KMS-11 (cell line): Measurements from ENCODE around the gene LTBP3.

Source experiments
- H2AFZ ChIP-seq: fragments of 200-600 bp; sonication (generic); 2 replicates; pipeline ENCODE4 v1.6.1; 2016; ENCODE audit warnings: antibody characterized with exemption, mixed run types, low read depth
- H3K27ac ChIP-seq: fragments of 200-600 bp; sonication (generic); 2 replicates; pipeline ENCODE4 v1.6.1; 2016; ENCODE audit warnings: mild to moderate bottlenecking, mixed run types
- H3K27me3 ChIP-seq: fragments of 200-600 bp; sonication (generic); 2 replicates; pipeline ENCODE4 v1.6.1; 2017; ENCODE audit warnings: mild to moderate bottlenecking, low read depth, mixed run types, moderate library complexity; ENCODE audit not compliant: insufficient read depth
- H3K36me3 ChIP-seq: fragments of 200-600 bp; sonication (generic); 2 replicates; pipeline ENCODE4 v1.6.1; 2017; ENCODE audit warnings: mild to moderate bottlenecking, mixed run types; ENCODE audit not compliant: insufficient read depth
- H3K4me1 ChIP-seq: fragments of 200-600 bp; sonication (generic); 2 replicates; pipeline ENCODE4 v1.6.1; 2016; ENCODE audit warnings: mild to moderate bottlenecking, low read depth, mixed run types; ENCODE audit not compliant: poor library complexity, severe bottlenecking
- H3K4me2 ChIP-seq: fragments of 200-600 bp; sonication (generic); 2 replicates; pipeline ENCODE4 v1.7.0; 2016; ENCODE audit warnings: mild to moderate bottlenecking, mixed run types
- H3K4me3 ChIP-seq: fragments of 200-600 bp; sonication (generic); IDR thresholded peaks from 2 replicates; pipeline ENCODE4 v1.6.1; 2017; ENCODE audit warnings: low read depth, low read length, mixed read lengths; ENCODE audit not compliant: insufficient read depth
- H3K79me2 ChIP-seq: fragments of 200-600 bp; sonication (generic); 2 replicates; pipeline ENCODE4 v1.6.1; 2016; ENCODE audit warnings: low read depth, mixed run types; ENCODE audit not compliant: insufficient read depth
- H3K9ac ChIP-seq: fragments of 200-600 bp; sonication (generic); 2 replicates; pipeline ENCODE4 v1.6.1; 2016; ENCODE audit warnings: mild to moderate bottlenecking, mixed run types
- H4K20me1 ChIP-seq: fragments of 200-600 bp; sonication (generic); 2 replicates; pipeline ENCODE4 v1.6.1; 2016; ENCODE audit warnings: mild to moderate bottlenecking, mixed run types; ENCODE audit not compliant: insufficient read depth
- TF ChIP-seq, protein P1 (sequence below): fragments of 200-600 bp; sonication (generic); conservative IDR thresholded peaks from 2 replicates; pipeline ENCODE4 v1.6.1; 2017; ENCODE audit warnings: low read depth, mild to moderate bottlenecking, antibody characterized with exemption, low read length, moderate library complexity, mixed read lengths

Gene LTBP3

DNA sequence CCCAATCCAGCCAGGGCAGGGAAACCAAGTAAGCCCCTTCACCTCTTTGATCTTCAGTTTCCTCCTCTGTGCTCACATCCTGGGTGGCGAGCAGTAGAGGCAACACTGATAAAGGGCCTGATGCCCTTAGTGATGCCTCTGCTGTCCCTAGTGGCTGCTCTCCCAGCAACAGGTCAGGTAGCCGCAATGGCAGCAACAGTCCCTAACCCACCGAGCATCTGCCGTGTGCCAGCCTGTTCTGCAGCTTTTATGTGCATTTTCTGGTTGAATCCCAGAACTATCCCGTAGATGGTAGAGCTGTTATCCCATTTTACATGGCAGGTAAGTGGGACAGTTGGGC, 28.0 kb downstream of the LTBP3 start:
- Histone ChIP-seq H3K79me2 (peaks cover 15% of the 10 kb centered on the region; the same call in 1 of the 2 replicates), H3K9ac (no peak overlapping the region), H3K36me3 (no peaks in the 10 kb centered on the region; the same call in 1 of the 2 replicates), H2AFZ (no peak overlapping the region), H3K4me1 (peaks cover 4% of the 10 kb centered on the region), H3K4me2 (no peak overlapping the region), H3K27me3 (no peaks in the 10 kb centered on the region), H3K27ac (no peak overlapping the region), H3K4me3 (no peak overlapping the region), H4K20me1 (no peaks in the 10 kb centered on the region)
- TF ChIP-seq, protein P1, sequence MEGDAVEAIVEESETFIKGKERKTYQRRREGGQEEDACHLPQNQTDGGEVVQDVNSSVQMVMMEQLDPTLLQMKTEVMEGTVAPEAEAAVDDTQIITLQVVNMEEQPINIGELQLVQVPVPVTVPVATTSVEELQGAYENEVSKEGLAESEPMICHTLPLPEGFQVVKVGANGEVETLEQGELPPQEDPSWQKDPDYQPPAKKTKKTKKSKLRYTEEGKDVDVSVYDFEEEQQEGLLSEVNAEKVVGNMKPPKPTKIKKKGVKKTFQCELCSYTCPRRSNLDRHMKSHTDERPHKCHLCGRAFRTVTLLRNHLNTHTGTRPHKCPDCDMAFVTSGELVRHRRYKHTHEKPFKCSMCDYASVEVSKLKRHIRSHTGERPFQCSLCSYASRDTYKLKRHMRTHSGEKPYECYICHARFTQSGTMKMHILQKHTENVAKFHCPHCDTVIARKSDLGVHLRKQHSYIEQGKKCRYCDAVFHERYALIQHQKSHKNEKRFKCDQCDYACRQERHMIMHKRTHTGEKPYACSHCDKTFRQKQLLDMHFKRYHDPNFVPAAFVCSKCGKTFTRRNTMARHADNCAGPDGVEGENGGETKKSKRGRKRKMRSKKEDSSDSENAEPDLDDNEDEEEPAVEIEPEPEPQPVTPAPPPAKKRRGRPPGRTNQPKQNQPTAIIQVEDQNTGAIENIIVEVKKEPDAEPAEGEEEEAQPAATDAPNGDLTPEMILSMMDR: peak; percentile 42; the same call in 1 of the 2 replicates

DNA sequence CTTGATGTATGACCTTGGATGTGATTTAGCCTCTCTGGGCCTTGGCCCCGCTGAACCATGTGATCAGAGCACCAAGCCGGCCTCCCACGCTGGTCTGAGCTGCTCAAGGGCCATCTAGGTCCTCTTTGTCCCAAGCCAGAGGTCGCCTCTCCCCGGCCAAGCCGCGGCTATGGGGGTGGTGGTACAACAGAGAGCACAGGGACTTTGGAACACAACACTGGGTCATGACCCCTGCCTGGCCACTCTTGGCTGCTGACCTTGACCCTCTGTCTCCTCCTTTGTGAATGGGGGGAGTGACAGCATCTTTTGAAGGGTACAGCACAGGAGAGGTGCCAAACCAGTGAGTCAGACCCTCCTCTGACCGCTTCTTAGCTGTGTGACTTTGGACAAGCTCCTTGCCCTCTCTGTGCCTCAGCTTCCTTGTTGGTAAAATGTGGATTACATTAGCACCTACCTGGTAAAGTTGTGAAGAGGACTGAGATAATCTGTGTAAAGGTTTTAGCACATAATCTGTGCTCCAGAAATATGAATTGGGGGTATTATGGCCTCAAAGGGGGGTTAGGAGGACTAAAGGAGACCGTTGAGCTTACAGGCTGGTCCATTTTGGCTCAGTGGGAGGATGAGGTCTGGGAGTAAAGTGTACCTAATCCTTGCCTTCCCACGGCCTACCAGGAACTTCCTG, 28.5 kb downstream of the LTBP3 start:
- Histone ChIP-seq H3K4me3 (no peak overlapping the region), H3K4me2 (no peak overlapping the region), H3K79me2 (peaks cover 16% of the 10 kb centered on the region; the same call in 1 of the 2 replicates), H3K27ac (no peak overlapping the region), H3K27me3 (no peaks in the 10 kb centered on the region), H4K20me1 (no peaks in the 10 kb centered on the region), H3K9ac (no peak overlapping the region), H2AFZ (no peak overlapping the region), H3K36me3 (no peaks in the 10 kb centered on the region; the same call in 1 of the 2 replicates), H3K4me1 (peaks cover 4% of the 10 kb centered on the region)
- TF ChIP-seq, protein P1: no peak

- Histone ChIP-seq H3K9ac (no peak overlapping the region), H3K4me3 (no peak overlapping the region), H4K20me1 (no peaks in the 10 kb centered on the region), H3K79me2 (peaks cover 16% of the 10 kb centered on the region; the same call in 1 of the 2 replicates), H3K27ac (no peak overlapping the region), H3K4me1 (peaks cover 4% of the 10 kb centered on the region), H2AFZ (no peak overlapping the region), H3K27me3 (no peaks in the 10 kb centered on the region), H3K4me2 (no peak overlapping the region), H3K36me3 (no peaks in the 10 kb centered on the region; the same call in 1 of the 2 replicates)
- TF ChIP-seq, protein P1: no peak
Measured at GRCh38 chr11:65528819-65529350, 29.3 kb downstream of the LTBP3 start.

DNA sequence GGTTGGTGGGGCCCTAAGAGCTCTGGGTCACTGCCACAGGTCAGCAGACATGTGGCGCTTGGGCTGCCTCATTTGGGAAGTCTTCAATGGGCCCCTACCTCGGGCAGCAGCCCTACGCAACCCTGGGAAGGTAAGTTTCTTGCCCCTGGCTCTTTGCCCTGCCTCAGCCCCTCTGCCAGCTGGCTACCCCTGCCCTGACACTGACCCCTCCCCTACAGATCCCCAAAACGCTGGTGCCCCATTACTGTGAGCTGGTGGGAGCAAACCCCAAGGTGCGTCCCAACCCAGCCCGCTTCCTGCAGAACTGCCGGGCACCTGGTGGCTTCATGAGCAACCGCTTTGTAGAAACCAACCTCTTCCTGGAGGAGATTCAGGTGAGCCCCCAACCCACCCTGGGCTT, 31.4 kb downstream of the LTBP3 start:
- no peak overlapping the region for H3K27ac ChIP-seq

More for the DNA sequence above, 31.4 kb downstream of the LTBP3 start:
- no peaks in the 10 kb centered on the region; the same call in 1 of the 2 replicates for H3K36me3 ChIP-seq
- H3K4me2 ChIP-seq: no peak overlapping the region
- no peak overlapping the region for H2AFZ ChIP-seq
- peaks cover 4% of the 10 kb centered on the region; the same call in 1 of the 2 replicates for H3K27me3 ChIP-seq
- H3K4me1 ChIP-seq: peaks cover 4% of the 10 kb centered on the region
- no peaks in the 10 kb centered on the region for H4K20me1 ChIP-seq
- H3K79me2 ChIP-seq: peaks cover 16% of the 10 kb centered on the region; the same call in 1 of the 2 replicates
- H3K9ac ChIP-seq: no peak overlapping the region
- no peak overlapping the region for H3K4me3 ChIP-seq
- TF ChIP-seq, protein P1: no peak
